Endothelial cell of umbilical vein (primary cell): Measurements from ENCODE around the gene PLCXD1.

ENCODE experiments used
- EZH2 ChIP-seq: IDR thresholded peaks from 2 replicates; pipeline ENCODE4 v1.6.1; 2012; ENCODE audit warnings: borderline replicate concordance, low read depth, mild to moderate bottlenecking, moderate library complexity, low read length, inconsistent platforms; ENCODE audit not compliant: severe bottlenecking
- FOS ChIP-seq: IDR thresholded peaks from 2 replicates; pipeline ENCODE4 v1.6.1; 2011; ENCODE audit warnings: mild to moderate bottlenecking, low read length, moderate library complexity, borderline replicate concordance; ENCODE audit not compliant: insufficient read depth
- GATA2 ChIP-seq: IDR thresholded peaks from 2 replicates; pipeline ENCODE4 v1.7.0; 2011; ENCODE audit warnings: low read depth, mild to moderate bottlenecking, moderate library complexity, mixed read lengths, low read length; ENCODE audit not compliant: insufficient read length, insufficient read depth
- JUN ChIP-seq: IDR thresholded peaks from 2 replicates; pipeline ENCODE4 v1.6.1; 2011; ENCODE audit warnings: borderline replicate concordance, low read depth; ENCODE audit not compliant: insufficient read length, insufficient read depth
- MYC ChIP-seq: IDR thresholded peaks from one replicate; pipeline ENCODE4 v1.6.1; 2011; ENCODE audit warnings: mild to moderate bottlenecking, low read depth, low read length
- POLR2A ChIP-seq: IDR thresholded peaks from 2 replicates; pipeline ENCODE4 v1.6.1; 2012; ENCODE audit warnings: low read depth, mild to moderate bottlenecking, control low read depth, low read length
- POLR2AphosphoS5 ChIP-seq: IDR thresholded peaks from 2 replicates; pipeline ENCODE4 v1.6.1; 2012; ENCODE audit warnings: low read depth, mild to moderate bottlenecking, control low read depth, low read length, moderate library complexity; ENCODE audit not compliant: insufficient read depth
- TF ChIP-seq, protein P1 (sequence below), 2 donors: IDR thresholded peaks; 1 replicate in 1 of 2; 2 replicates in 1 of 2; pipeline ENCODE4 v1.5.1; 2011; ENCODE audit warnings: low read length in 2 of 2, mild to moderate bottlenecking in 2 of 2, moderate library complexity in 2 of 2, control low read depth in 1 of 2, inconsistent platforms in 1 of 2, low read depth in 1 of 2; ENCODE audit not compliant: insufficient read depth in 1 of 2; ENCODE audit errors: extremely low read depth in 1 of 2
- TF ChIP-seq, protein P2 (sequence below): IDR thresholded peaks from 2 replicates; pipeline ENCODE4 v1.6.1; 2011; ENCODE audit not compliant: insufficient read depth, insufficient read length

DNA sequence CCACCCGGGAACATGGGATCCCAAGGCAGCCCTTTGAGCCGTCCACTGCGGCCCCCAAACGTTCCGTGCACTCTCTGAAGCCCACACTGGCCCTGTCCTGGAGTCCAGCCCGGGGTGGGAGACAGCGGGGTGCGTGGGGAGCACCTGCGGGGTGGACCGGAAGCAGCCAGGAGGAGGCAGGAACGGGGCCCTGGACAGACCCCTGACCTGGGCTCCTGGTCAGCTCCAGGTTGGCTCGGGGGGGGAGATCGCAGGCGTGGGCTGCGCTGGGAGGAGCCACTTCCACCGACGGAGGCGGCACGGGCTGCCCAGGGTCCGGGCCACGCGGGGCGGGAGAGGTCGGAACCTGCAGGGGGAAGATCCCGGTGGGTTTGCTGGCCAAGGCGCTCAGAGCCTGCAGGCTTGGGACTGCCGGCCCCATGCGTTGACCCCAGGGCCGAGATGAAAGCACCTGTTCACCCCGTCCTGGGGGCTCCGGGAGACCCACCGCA lies 5.7 kb upstream of the PLCXD1 start:
- TF ChIP-seq, protein P1, sequence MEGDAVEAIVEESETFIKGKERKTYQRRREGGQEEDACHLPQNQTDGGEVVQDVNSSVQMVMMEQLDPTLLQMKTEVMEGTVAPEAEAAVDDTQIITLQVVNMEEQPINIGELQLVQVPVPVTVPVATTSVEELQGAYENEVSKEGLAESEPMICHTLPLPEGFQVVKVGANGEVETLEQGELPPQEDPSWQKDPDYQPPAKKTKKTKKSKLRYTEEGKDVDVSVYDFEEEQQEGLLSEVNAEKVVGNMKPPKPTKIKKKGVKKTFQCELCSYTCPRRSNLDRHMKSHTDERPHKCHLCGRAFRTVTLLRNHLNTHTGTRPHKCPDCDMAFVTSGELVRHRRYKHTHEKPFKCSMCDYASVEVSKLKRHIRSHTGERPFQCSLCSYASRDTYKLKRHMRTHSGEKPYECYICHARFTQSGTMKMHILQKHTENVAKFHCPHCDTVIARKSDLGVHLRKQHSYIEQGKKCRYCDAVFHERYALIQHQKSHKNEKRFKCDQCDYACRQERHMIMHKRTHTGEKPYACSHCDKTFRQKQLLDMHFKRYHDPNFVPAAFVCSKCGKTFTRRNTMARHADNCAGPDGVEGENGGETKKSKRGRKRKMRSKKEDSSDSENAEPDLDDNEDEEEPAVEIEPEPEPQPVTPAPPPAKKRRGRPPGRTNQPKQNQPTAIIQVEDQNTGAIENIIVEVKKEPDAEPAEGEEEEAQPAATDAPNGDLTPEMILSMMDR (IDR thresholded peaks at IDR 0.05; ENCODE audit: extremely low read depth in 1 of 2, insufficient read depth in 1 of 2, low read depth in 1 of 2, low read length in 2 of 2): no peak
- TF ChIP-seq POLR2A (no peak), POLR2AphosphoS5 (no peak), EZH2 (no peak), MYC (no peak), JUN (no peak), FOS (no peak), GATA2 (no peak)
- TF ChIP-seq, protein P2, sequence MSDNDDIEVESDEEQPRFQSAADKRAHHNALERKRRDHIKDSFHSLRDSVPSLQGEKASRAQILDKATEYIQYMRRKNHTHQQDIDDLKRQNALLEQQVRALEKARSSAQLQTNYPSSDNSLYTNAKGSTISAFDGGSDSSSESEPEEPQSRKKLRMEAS: no peak
